Measurements from ENCODE around the gene ZCCHC24. TPM values are rescaled to one million over a fixed set of nuclear protein-coding genes. Genes with fewer than 3 reads are reported as not detected.

The ZCCHC24 gene
- total RNA-seq, 2 experiments from 2014 or later: 0.98 to 2.2 TPM

GRCh38 chr10:79441433-79441832 lies 4.0 kb downstream of the ZCCHC24 start:
- no peak for TF ChIP-seq CTCF (conservative IDR thresholded peaks at IDR 0.05; ENCODE audit: low read length)
- no peak for TF ChIP-seq EZH2phosphoT487 (IDR thresholded peaks at IDR 0.05; ENCODE audit: borderline replicate concordance, low read depth, low read length)
- no TSS peak for BruUV-seq (replicated peaks)
- Histone ChIP-seq H3K4me3 (ENCODE audit: low read depth, low read length, poor library complexity, severe bottlenecking) (no peak overlapping the region), H3K4me1 (ENCODE audit: insufficient read depth, low read length, poor library complexity, severe bottlenecking) (peaks cover 13% of the 10 kb centered on the region), H3K79me2 (ENCODE audit: insufficient read depth, low read depth, low read length) (no peaks in the 10 kb centered on the region), H3K9me3 (ENCODE audit: low read length) (no peaks in the 10 kb centered on the region), H3K9me2 (ENCODE audit: insufficient read depth, low read length) (no peaks in the 10 kb centered on the region), H3K36me3 (ENCODE audit: insufficient read depth, low read length) (no peaks in the 10 kb centered on the region), H3K27ac (ENCODE audit: low read depth, low read length, poor library complexity, severe bottlenecking) (no peak overlapping the region), H3K4me2 (ENCODE audit: low read length) (no peak overlapping the region), H2AFZ (ENCODE audit: low read length) (no peak overlapping the region), H4K20me1 (ENCODE audit: insufficient read depth, low read length) (no peaks in the 10 kb centered on the region; the same call in 1 of the 2 replicates)
- ChIA-PET POLR2A (no interaction called here), CTCF (ENCODE audit: unreplicated experiment) (interaction anchor here (0.6 to 1.2 kb wide), 2 partner anchors 44 to 68 kb away, joined by 3 to 4 read pairs; no protein-coding TSS in a partner anchor)
- intact Hi-C loops (cut with micrococcal nuclease; ENCODE audit: unreplicated experiment): no loop called here
- no peak for DNase-seq (ENCODE audit: low spot score)

- CTCF ChIA-PET (ENCODE audit: unreplicated experiment): no interaction called here
- H3K4me2 ChIP-seq (ENCODE audit: low read length): no peak overlapping the region
- TF ChIP-seq CTCF (conservative IDR thresholded peaks at IDR 0.05; ENCODE audit: low read length) (no peak), EZH2phosphoT487 (IDR thresholded peaks at IDR 0.05; ENCODE audit: borderline replicate concordance, low read depth, low read length) (no peak)
- no peak for DNase-seq (ENCODE audit: low spot score)
- H3K27ac ChIP-seq (ENCODE audit: low read depth, low read length, poor library complexity, severe bottlenecking): no peak overlapping the region
- no peaks in the 10 kb centered on the region for H3K79me2 ChIP-seq (ENCODE audit: insufficient read depth, low read depth, low read length)
- POLR2A ChIA-PET: interaction anchor here (1.0 kb wide), 1 partner anchor 12 kb away, joined by 3 read pairs; no protein-coding TSS in a partner anchor
- H3K9me3 ChIP-seq (ENCODE audit: low read length): no peaks in the 10 kb centered on the region
- peaks cover 8% of the 10 kb centered on the region for H3K4me1 ChIP-seq (ENCODE audit: insufficient read depth, low read length, poor library complexity, severe bottlenecking)
- H3K9me2 ChIP-seq (ENCODE audit: insufficient read depth, low read length): no peaks in the 10 kb centered on the region
- H2AFZ ChIP-seq (ENCODE audit: low read length): no peak overlapping the region
- H3K36me3 ChIP-seq (ENCODE audit: insufficient read depth, low read length): no peaks in the 10 kb centered on the region
- BruUV-seq (replicated peaks): no TSS peak
- no peaks in the 10 kb centered on the region; the same call in 1 of the 2 replicates for H4K20me1 ChIP-seq (ENCODE audit: insufficient read depth, low read length)
- intact Hi-C loops (cut with micrococcal nuclease; ENCODE audit: unreplicated experiment): no loop called here
- no peak overlapping the region for H3K4me3 ChIP-seq (ENCODE audit: low read depth, low read length, poor library complexity, severe bottlenecking)
Observed at GRCh38 chr10:79440281-79440680, 5.1 kb downstream of the ZCCHC24 start.

GRCh38 chr10:79438699-79439085 lies 6.7 kb downstream of the ZCCHC24 start:
- Histone ChIP-seq H3K4me2 (ENCODE audit: low read length) (no peak overlapping the region), H3K36me3 (ENCODE audit: insufficient read depth, low read length) (no peaks in the 10 kb centered on the region), H3K4me3 (ENCODE audit: low read depth, low read length, poor library complexity, severe bottlenecking) (no peak overlapping the region), H2AFZ (ENCODE audit: low read length) (no peak overlapping the region), H4K20me1 (ENCODE audit: insufficient read depth, low read length) (no peaks in the 10 kb centered on the region), H3K9me2 (ENCODE audit: insufficient read depth, low read length) (no peaks in the 10 kb centered on the region), H3K27ac (ENCODE audit: low read depth, low read length, poor library complexity, severe bottlenecking) (no peak overlapping the region), H3K4me1 (ENCODE audit: insufficient read depth, low read length, poor library complexity, severe bottlenecking) (no peaks in the 10 kb centered on the region), H3K9me3 (ENCODE audit: low read length) (no peaks in the 10 kb centered on the region), H3K79me2 (ENCODE audit: insufficient read depth, low read depth, low read length) (no peaks in the 10 kb centered on the region)
- intact Hi-C loops (cut with micrococcal nuclease; ENCODE audit: unreplicated experiment): no loop called here
- DNase-seq (ENCODE audit: low spot score): no peak
- BruUV-seq (replicated peaks): no TSS peak
- POLR2A ChIA-PET: no interaction called here
- TF ChIP-seq EZH2phosphoT487 (IDR thresholded peaks at IDR 0.05; ENCODE audit: borderline replicate concordance, low read depth, low read length) (no peak), CTCF (conservative IDR thresholded peaks at IDR 0.05; ENCODE audit: low read length) (no peak)
- CTCF ChIA-PET (ENCODE audit: unreplicated experiment): no interaction called here

Measured in OCI-LY7 (cell line).